ENCODE results near the gene MEGF9.

GRCh38 chr9:120655005-120655622 is 59.2 kb downstream of the MEGF9 start:
- no peak for TF ChIP-seq POLR2A (IDR thresholded peaks at IDR 0.05)
- TF ChIP-seq CTCF (IDR thresholded peaks at IDR 0.05): no peak
- no peak for TF ChIP-seq POLR2AphosphoS5 (IDR thresholded peaks at IDR 0.05)
